ENCODE data around the gene TLE6. TPM values are rescaled to one million over a fixed set of nuclear protein-coding genes. Genes with fewer than 3 reads are reported as not detected.
"Not testable (repeated sequence)": the region's sequence is repeated elsewhere in the genome, so short reads cannot be mapped to it uniquely, and the experiment has no call there.

The TLE6 gene
- total and polyA plus RNA-seq, 2 of the 8 experiments (the other 6 are each of a cell fraction or from before 2014, with no cell fraction given), result 2.5 to 2.9 TPM

DNA sequence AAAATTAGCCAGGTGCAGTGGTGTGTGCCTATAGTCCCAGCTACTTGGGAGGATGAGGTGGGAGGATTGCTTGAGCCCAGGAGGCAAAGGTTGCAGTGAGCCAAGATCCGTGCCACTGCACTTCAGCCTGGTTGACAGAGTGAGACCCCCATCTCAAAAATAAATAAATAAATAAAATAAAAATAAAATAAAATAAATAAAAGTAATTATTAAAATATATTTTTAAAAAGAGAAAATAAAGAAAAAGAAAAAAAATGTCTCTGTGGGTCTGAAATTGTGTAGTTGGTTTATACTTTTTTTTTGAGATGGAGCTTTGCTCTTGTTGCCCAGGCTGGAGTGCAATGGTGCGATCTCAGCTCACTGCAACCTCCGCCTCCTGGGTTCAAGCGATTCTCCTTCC, 41.5 kb upstream of the TLE6 start:
- H3K4me3 ChIP-seq (ENCODE audit: extremely low read depth in 1 of 4, insufficient read depth in 2 of 4, low read depth in 3 of 4, low read length in 4 of 4); H3K27me3 ChIP-seq (replicated peaks in 1 of 4; ENCODE audit: control insufficient read depth in 3 of 4, extremely low read depth in 1 of 4, insufficient read depth in 3 of 4, low read length in 3 of 4); H2BK120ac ChIP-seq (replicated peaks; ENCODE audit: low read depth, low read length); FAIRE-seq; DNase-seq (ENCODE audit: low read depth in 1 of 2, low spot score in 2 of 2); H4K8ac ChIP-seq (ENCODE audit: extremely low read depth, insufficient read depth, low read length); H2BK5ac ChIP-seq (ENCODE audit: low read depth, low read length); H2BK12ac ChIP-seq (ENCODE audit: low read depth, low read length); H3K18ac ChIP-seq (ENCODE audit: extremely low read depth, low read length); H3K9ac ChIP-seq (replicated peaks in 1 of 4; ENCODE audit: extremely low read depth in 1 of 4, low read depth in 3 of 4, low read length in 3 of 4); H2AK5ac ChIP-seq (ENCODE audit: low read depth, low read length); H3K4ac ChIP-seq (replicated peaks; ENCODE audit: insufficient read length, low read depth, low read length); H2BK15ac ChIP-seq (ENCODE audit: low read length); H4K91ac ChIP-seq (replicated peaks; ENCODE audit: insufficient read length, low read length); H4K20me1 ChIP-seq (replicated peaks in 1 of 2; ENCODE audit: control insufficient read depth in 1 of 2, insufficient read depth in 2 of 2, low read length in 2 of 2); H2AFZ ChIP-seq (ENCODE audit: low read length); H3K56ac ChIP-seq (replicated peaks; ENCODE audit: insufficient read length, low read depth, low read length); H3K23ac ChIP-seq (ENCODE audit: insufficient read length); H3K23me2 ChIP-seq (ENCODE audit: low read depth, low read length); H3K14ac ChIP-seq (ENCODE audit: insufficient read length); H3K27ac ChIP-seq (ENCODE audit: low read depth, low read length); H3K79me1 ChIP-seq (ENCODE audit: low read depth, low read length); H3K79me2 ChIP-seq (ENCODE audit: control insufficient read depth in 1 of 2, insufficient read depth in 2 of 2, low read length in 2 of 2); H3K4me1 ChIP-seq (replicated peaks in 1 of 4; ENCODE audit: control insufficient read depth in 3 of 4, insufficient read depth in 4 of 4, low read length in 3 of 4); H2BK20ac ChIP-seq (ENCODE audit: low read length); H3K4me2 ChIP-seq (ENCODE audit: insufficient read depth in 1 of 2, low read depth in 2 of 2, low read length in 2 of 2); H4K5ac ChIP-seq (ENCODE audit: insufficient read length, low read depth, low read length): not testable (repeated sequence)
- WGBS, 2 experiments (ENCODE audit: extremely low coverage in 1 of 2, insufficient coverage in 1 of 2, insufficient read length in 1 of 2, insufficient replicate concordance in 2 of 2, low coverage in 1 of 2, low lambda C conversion rate in 2 of 2, missing lambda C conversion rate in 1 of 2), result 98% methylated on average over 4 of the region's 4 CpGs; no CpG with 5 or more reads in 1 of the 2 experiments
- Histone ChIP-seq H3K36me3 (ENCODE audit: control insufficient read depth in 2 of 4, insufficient read depth in 4 of 4, low read length in 3 of 4) (peaks cover 6 to 60% (median 32%) of the 10 kb centered on the region in 4 experiments; a peak in 7 of 8 replicates), H3K9me3 (ENCODE audit: insufficient read depth in 2 of 2, low read depth in 1 of 2, low read length in 1 of 2) (peaks cover 45 to 52% of the 10 kb centered on the region in 2 experiments)
- POLR2A ChIA-PET (ENCODE audit: partially characterized antibody), result interaction anchor here (0.7 kb wide), 1 partner anchor 17 kb away, joined by 3 read pairs; no protein-coding TSS in a partner anchor
- CTCF ChIA-PET (ENCODE audit: partially characterized antibody), result interaction anchor here (0.8 to 1.7 kb wide), 2 partner anchors 12 to 49 kb away, joined by 3 to 4 read pairs; no protein-coding TSS in a partner anchor
